Nucleus accumbens (tissue), 56 donors: Measurements from ENCODE around the gene RDH5.

Experiments used
- DNase-seq, 56 donors: peaks; one replicate each; lab custom pipeline; 2025; lab: John Stamatoyannopoulos, UW

RDH5 gene

GRCh38 chr12:55725556-55725955 lies 5.4 kb downstream of the RDH5 start:
- no peak for DNase-seq

- no peak for DNase-seq
Observed at GRCh38 chr12:55726971-55727370, 6.8 kb downstream of the RDH5 start.

- DNase-seq: peak in 15 of 56 donors; percentile 12 to 67 (median 45)
Observed at GRCh38 chr12:55727643-55728185, 7.5 kb downstream of the RDH5 start.

GRCh38 chr12:55728186-55728938 lies 8.2 kb downstream of the RDH5 start:
- peak in 49 of 56 donors; percentile 31 to 87 (median 66) for DNase-seq

GRCh38 chr12:55728939-55729818 lies 9.0 kb downstream of the RDH5 start, which contains the start of gene CD63:
CD63 (minus strand) TSS chr12:55729009; CDS start chr12:55728341, 668 bp downstream.
- peak in 55 of 56 donors; percentile 63 to 96 (median 87) for DNase-seq

GRCh38 chr12:55729819-55730818 lies 9.9 kb downstream of the RDH5 start:
- peak in 51 of 56 donors; percentile 31 to 83 (median 68) for DNase-seq

- no peak for DNase-seq
Observed at GRCh38 chr12:55732288-55732687, 12.1 kb downstream of the RDH5 start.

GRCh38 chr12:55733021-55733555 lies 12.9 kb downstream of the RDH5 start:
- no peak for DNase-seq

- no peak for DNase-seq
Observed at GRCh38 chr12:55733858-55734257, 13.7 kb downstream of the RDH5 start.

GRCh38 chr12:55734595-55734994 lies 14.4 kb downstream of the RDH5 start:
- no peak for DNase-seq

- DNase-seq: no peak
Observed at GRCh38 chr12:55736076-55736475, 15.9 kb downstream of the RDH5 start.

- peak in 45 of 56 donors; percentile 17 to 79 (median 43) for DNase-seq
Observed at GRCh38 chr12:55736780-55737580, 16.8 kb downstream of the RDH5 start.

GRCh38 chr12:55737581-55738122 lies 17.5 kb downstream of the RDH5 start:
- DNase-seq: peak in 4 of 56 donors; percentile 41 to 58 (median 50)

- peak in 54 of 56 donors; percentile 33 to 94 (median 78) for DNase-seq
Observed at GRCh38 chr12:55738123-55739024, 18.2 kb downstream of the RDH5 start.

- no peak for DNase-seq
Observed at GRCh38 chr12:55739025-55739378, 18.8 kb downstream of the RDH5 start.

GRCh38 chr12:55741931-55742680 lies 21.9 kb downstream of the RDH5 start:
- no peak for DNase-seq
